HG02970 (cell line): Measurements from ENCODE around the gene NOXA1.
"Not testable (repeated sequence)": the region's sequence is repeated elsewhere in the genome, so short reads cannot be mapped to it uniquely, and the experiment has no call there.

ENCODE experiments used
- ATAC-seq: cut with Tn5 transposase; IDR thresholded peaks from one replicate; pipeline ENCODE4 v1.9.1; 2021; ENCODE audit warnings: mild to moderate bottlenecking, moderate library complexity, moderate number of reproducible peaks; ENCODE audit not compliant: unreplicated experiment, low FRiP score

Gene NOXA1

DNA sequence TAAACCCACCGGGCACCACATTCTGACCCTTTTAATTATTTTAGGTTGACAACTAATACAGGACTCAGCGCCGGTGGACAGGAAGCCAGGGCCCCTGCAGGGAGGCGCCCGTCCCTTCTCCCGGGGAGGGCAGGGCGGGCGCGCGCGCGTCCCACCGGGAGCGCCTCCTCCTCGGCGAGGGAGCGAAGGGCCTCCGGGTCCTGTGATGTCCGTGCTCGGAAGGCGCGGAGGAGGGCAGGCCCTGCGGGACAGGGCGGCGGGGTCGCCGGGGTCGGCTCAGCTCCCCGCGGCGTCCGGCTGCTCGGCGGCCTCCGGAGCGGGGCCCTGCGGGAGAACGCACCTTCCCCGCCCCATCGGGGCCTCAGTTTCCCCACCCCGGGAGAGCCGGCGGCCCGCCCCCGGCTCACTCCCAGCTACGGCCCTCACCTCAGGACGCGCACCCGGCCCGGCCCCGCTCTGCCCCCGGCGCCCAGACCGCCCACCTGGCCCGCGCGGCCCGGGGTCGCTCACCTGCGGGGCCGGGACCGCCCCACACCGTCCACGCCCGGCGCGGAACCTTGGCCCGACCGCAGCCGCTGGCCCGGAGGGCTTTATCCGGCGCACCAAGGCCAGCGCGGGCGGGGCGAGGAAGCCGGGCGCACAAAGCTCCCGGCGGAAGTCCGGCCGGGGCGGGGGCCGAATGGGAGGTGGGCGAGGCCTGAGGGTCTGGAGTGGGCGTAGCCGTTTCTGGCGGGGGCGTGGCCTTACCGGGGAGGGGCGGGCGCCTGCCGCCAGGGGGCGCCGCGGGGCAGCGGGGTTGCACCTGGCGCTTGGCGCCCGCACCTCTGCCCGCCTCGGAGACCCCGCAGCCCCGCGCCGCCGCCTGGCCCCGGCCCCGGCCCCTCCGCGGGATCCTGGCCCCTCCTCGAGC lies at the start of gene NOXA1, which contains the start of gene EXD3:
NOXA1 (plus strand) TSS at position 790 of the 910 bp plus-strand sequence. CDS start 137 bp downstream, outside the sequence.
EXD3 (minus strand) TSS at position 559 of the 910 bp plus-strand sequence. CDS start 27,805 bp downstream, outside the sequence.
- ATAC-seq: peak; percentile 87

DNA sequence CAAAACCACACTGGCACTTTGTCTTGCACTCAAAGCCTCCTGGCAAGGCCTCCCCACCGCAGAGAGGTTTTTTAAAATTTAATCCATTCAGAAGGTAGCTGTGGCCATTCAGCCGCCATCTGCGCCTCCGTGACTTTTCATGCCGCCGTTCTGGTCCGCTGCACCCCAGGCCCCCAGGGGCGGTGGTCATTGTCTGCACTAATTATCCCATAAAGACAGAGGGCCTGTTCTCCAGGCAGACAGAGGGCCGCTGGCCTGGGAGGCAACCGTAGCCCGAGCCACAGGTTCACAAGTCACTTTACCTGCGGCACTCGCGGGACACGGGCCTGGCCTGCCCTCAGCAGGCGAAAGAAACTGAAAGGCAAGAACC lies 49.6 kb upstream of the NOXA1 start:
- no peak for ATAC-seq

- no peak for ATAC-seq
These were observed 48.9 kb upstream of the NOXA1 start for GRCh38 chr9:137374131-137374845.

GRCh38 chr9:137375321-137376058 lies 47.7 kb upstream of the NOXA1 start:
- ATAC-seq: no peak

GRCh38 chr9:137376386-137376785 lies 46.8 kb upstream of the NOXA1 start:
- ATAC-seq: no peak

DNA sequence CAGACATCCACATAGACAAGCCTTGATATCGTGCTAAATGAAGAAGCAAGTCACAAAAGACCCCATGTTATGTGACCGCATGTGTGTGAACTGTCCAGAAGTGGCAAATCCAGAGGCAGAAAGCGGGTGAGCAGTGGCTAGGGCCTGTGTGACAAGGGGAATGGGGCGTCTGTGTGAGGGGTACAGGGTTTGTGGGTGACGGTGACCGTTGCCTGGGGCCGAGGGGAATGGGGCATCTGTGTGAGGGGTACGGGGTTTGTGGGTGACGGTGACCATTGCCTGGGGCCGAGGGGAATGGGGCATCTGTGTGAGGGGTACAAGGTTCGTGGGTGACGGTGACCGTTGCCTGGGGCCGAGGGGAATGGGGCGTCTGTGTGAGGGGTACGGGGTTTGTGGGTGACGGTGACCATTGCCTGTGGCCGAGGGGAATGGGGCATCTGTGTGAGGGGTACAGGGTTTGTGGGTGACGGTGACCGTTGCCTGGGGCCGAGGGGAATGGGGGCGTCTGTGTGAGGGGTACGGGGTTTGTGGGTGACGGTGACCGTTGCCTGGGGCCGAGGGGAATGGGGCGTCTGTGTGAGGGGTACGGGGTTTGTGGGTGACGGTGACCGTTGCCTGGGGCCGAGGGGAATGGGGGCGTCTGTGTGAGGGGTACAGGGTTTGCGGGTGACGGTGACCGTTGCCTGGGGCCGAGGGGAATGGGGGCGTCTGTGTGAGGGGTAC lies 44.3 kb upstream of the NOXA1 start:
- ATAC-seq: not testable (repeated sequence)

DNA sequence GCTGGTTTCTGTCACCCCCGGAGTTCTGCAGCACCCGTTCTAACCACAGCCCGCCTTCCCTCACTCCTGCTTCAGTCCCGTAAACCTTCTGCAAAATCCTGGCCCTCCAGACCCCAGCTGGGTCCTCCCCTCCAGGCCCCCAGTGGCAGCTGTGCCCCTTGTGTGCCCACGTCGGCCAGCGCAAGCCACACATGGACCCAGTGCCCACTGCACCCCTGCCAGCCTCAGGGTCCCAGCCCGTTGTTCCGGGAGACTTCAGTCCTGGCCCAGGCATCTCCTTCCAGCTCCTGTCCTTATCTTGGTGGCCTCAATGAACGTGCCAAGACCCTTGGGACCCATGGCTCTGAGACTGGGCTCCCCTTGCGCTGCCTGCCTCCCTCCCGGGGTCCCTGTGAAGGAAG lies 43.4 kb upstream of the NOXA1 start:
- ATAC-seq: no peak

DNA sequence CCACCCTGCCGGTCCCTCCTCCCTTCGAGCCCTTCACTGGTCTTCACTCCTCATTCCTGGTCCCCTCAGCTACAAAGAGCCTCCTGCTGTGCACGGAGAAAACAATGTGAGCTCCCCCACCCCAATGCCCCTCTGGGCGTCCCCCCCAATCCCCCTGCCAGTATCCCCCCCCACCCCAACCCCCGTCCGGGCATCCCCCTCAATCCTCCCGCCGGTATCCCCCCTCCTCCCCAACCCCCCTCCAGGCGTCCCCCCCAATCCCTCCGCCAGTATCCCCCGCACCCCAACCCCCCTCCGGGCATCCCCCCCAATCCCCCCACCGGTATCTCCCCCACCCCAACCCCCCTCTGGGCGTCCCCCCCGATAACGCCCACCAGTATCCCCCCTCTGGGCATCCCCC lies 43.0 kb upstream of the NOXA1 start:
- no peak for ATAC-seq

DNA sequence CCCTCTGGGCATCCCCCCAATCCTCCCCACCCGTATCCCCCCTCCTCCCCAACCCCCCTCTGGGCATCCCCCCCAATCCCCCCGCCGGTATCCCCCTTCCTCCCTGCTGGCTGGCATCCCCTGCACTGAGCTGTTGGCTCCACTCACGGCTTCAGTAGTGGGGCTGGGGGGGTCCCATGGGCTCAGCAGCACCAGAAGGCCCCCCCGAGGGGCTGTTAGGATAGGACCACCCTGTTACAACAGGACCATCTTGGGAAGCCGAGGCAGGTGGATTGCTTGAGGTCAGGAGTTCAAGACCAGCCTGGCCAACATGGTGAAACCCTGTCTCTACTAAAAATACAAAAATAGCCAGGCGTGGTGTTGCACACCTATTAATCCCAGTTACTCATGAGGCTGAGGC lies 42.6 kb upstream of the NOXA1 start:
- ATAC-seq: no peak

DNA sequence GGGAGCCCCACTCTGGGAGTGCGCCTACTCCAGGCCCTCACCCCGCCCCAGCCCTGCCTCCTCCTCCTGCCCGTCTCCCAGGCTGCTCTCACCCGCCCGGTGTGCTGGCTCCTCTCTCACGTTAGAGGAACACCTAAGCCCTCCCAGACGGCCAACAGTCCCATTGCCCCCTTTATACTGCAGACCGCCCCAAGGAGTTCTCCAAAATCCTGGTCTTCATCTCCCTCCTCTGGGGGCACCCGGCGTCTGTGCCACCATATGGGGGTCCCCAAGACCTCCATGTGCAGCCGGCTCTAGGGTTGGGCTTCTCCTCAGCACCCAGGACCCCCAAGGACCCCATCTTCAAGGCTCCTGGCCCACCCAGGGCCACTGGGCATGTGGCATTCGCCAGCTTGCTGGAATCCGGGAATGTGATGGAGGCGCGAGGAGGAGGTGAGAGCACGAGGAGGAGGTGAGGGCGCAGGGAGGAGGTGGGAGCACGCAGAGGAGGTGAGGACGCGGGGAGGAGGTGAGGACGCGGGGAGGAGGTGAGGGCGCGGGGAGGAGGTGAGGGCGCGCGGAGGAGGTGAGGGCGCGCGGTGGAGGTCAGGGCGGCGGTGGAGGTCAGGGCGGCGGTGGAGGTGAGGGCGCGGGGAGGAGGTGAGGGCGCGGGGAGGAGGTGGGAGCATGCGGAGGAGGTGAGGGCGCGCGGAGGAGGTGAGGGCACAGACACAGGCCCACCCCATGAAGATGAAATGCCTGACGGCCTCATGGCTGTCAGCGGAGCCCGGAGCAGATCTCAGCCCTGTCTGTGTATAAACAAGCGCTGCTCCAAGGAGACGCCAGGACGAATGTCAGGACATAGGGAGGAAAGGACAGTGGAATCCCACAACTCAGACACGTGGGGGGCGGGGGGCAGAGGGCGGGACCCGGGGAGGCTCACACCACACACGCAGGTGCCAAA lies 41.4 kb upstream of the NOXA1 start:
- no peak for ATAC-seq

DNA sequence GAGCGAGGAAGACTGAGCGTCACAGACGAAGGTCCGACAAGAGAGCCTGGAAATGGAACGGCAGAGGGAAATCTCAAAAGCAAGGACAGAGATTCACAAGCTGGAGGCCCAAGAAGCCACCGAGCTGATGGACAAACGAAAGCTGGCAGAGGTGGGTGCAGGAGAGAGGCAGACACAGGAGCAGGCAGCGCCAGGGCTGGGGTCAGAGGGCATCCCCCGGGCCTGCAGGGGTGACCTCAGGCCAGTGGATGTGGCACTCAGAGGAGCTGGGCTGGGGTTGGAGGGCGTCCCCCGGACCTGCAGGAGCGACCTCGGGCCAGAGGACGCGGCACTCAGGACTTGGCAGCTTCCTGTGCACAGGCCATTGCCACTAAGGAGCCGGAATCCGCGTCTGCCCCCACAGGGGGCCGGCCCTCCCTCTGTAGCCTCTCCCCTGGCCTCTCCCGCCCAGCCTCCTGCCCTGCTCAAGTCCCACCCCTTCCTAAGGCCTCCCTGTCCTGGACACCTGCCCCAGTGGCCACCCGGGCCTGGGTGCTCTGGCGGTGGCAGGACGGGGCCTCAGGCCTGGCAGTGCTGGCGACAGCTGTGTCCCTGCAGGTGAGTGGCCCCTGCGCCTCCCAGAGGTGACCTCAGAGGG lies 40.6 kb upstream of the NOXA1 start:
- ATAC-seq: no peak

GRCh38 chr9:137383081-137383783 lies 40.0 kb upstream of the NOXA1 start:
- no peak for ATAC-seq

DNA sequence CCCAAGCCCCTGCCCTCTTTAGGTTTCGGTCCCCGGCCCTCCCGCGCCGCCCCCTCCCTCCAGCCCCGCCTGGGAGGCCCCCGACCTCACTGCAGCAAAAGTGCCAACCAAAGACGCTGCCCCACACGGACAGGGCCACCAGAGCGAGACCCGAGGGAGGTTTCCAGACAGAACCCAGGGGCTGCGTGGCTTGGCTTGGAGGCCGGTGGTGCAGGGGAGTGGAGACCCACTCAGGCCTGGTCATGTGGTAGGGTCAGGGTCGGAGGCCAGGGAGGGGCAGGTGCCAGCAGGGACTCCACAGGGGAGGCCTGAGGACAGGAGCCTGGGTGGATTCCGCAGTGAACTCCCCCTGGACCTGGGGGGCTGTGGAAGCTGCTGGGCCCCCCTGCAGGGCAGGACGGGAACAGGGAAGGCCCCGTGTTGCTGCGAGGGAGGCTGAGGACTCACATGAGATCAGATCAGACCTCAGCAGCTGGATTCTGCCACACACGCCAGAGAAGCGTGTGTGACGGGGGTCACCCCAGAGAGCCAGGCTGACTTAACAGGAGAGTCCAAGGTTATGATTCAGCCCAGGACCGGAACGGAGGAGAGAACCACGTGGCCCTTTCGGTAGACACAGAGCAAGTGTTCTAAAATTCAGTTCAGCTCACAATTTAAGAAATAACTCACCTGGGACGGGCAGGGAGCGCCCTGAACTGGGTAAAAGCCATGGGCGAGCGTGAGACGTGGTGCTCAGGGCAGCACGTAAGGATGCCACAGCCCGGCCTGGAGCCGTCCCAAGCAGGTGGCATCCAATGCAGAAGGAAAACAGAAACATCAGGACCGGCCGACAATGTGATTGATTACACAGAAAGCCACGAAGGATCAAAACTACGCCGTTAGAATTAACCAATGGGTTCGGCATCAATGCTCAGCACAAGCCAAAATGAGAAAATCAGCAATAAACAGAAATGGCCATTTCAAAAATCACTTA lies 39.1 kb upstream of the NOXA1 start:
- no peak for ATAC-seq

GRCh38 chr9:137385061-137385655 lies 38.0 kb upstream of the NOXA1 start:
- ATAC-seq: no peak

DNA sequence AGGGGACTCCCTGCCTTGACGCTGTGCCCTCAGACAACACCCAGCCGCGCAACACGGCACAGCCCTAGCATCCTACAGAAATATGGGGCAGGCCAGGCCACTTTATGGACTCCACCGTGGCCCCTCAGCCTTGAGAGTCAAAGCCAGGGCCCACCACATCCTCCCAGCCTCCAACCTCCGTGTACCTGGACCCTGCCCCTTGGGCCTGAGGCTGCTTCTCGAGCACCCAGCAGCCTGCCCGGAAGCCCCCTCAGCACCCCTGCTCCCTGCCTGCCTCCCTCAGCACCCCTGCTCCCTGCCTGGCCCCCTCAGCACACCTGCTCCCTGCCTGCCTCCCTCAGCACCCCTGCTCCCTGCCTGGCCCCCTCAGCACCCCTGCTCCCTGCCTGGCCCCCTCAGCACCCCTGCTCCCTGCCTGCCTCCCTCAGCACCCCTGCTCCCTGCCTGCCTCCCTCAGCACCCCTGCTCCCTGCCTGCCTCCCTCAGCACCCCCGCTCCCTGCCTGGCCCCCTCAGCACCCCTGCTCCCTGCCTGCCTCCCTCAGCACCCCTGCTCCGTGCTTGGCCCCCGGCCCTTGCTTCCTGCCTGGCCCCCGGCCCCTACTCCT lies 36.6 kb upstream of the NOXA1 start:
- ATAC-seq: not testable (repeated sequence)
